Loucy (cell line): ENCODE data around the gene SRXN1.
A peak's percentile ranks its signal among the peaks of the same experiment; 100 is the strongest.

Experiments used
- H2AFZ ChIP-seq: fragments of 200-600 bp; sonication (generic); 2 replicates; pipeline ENCODE4 v1.6.0; 2016; ENCODE audit warnings: antibody characterized with exemption, mild to moderate bottlenecking, low read length, moderate library complexity
- H3F3A ChIP-seq: fragments of 200-600 bp; 2 replicates; pipeline ENCODE4 v1.6.0; 2016; ENCODE audit warnings: antibody characterized with exemption, low read depth, mild to moderate bottlenecking
- H3K27me3 ChIP-seq: fragments of 200-600 bp; sonication (generic); 2 replicates; pipeline ENCODE4 v1.6.1; 2014; ENCODE audit warnings: low read length, mild to moderate bottlenecking; ENCODE audit not compliant: insufficient read depth, poor library complexity, severe bottlenecking
- H3K36me3 ChIP-seq: fragments of 200-600 bp; sonication (generic); 2 replicates; pipeline ENCODE4 v1.6.1; 2016; ENCODE audit warnings: low read length; ENCODE audit not compliant: insufficient read depth
- H3K4me1 ChIP-seq: fragments of 200-600 bp; sonication (generic); 2 replicates; pipeline ENCODE4 v1.5.1; 2014; ENCODE audit warnings: low read length, mild to moderate bottlenecking; ENCODE audit not compliant: insufficient read depth, poor library complexity, severe bottlenecking
- H3K4me2 ChIP-seq: fragments of 200-600 bp; sonication (generic); 2 replicates; pipeline ENCODE4 v1.6.0; 2014; ENCODE audit warnings: antibody characterized with exemption, low read length, low read depth, mild to moderate bottlenecking; ENCODE audit not compliant: poor library complexity, severe bottlenecking
- H3K4me3 ChIP-seq: fragments of 200-600 bp; sonication (generic); 2 replicates; pipeline ENCODE4 v1.5.1; 2014; ENCODE audit warnings: low read length, mild to moderate bottlenecking, mixed read lengths; ENCODE audit not compliant: poor library complexity, severe bottlenecking
- H3K79me2 ChIP-seq: fragments of 200-600 bp; sonication (generic); 2 replicates; pipeline ENCODE4 v1.6.1; 2014; ENCODE audit warnings: low read length; ENCODE audit not compliant: insufficient read depth
- H3K9ac ChIP-seq: fragments of 200-600 bp; sonication (generic); 2 replicates; pipeline ENCODE4 v1.6.0; 2014; ENCODE audit warnings: mild to moderate bottlenecking, low read depth, low read length, moderate library complexity; ENCODE audit not compliant: poor library complexity, severe bottlenecking
- H3K9me2 ChIP-seq: fragments of 200-600 bp; sonication (generic); replicated peaks from 2 replicates; pipeline ENCODE4 v1.6.1; 2016; ENCODE audit warnings: low read depth, low read length, mixed read lengths
- H3K9me3 ChIP-seq: fragments of 200-600 bp; sonication (generic); 2 replicates; pipeline ENCODE4 v1.6.1; 2014; ENCODE audit warnings: mild to moderate bottlenecking, antibody characterized with exemption, low read length, low read depth; ENCODE audit not compliant: insufficient read depth
- H4K20me1 ChIP-seq: fragments of 200-600 bp; sonication (generic); 2 replicates; pipeline ENCODE4 v1.6.0; 2014; ENCODE audit warnings: antibody characterized with exemption, low read length, mild to moderate bottlenecking; ENCODE audit not compliant: insufficient read depth, poor library complexity, severe bottlenecking
- EZH2phosphoT487 ChIP-seq: fragments of 200-600 bp; IDR thresholded peaks from 2 replicates; pipeline ENCODE4 v1.6.1; 2018; ENCODE audit warnings: antibody characterized with exemption, mild to moderate bottlenecking, moderate library complexity, borderline replicate concordance
- TF ChIP-seq, protein P1 (sequence below): fragments of 200-600 bp; sonication (generic); conservative IDR thresholded peaks from 2 replicates; pipeline ENCODE4 v1.5.1; 2014; ENCODE audit warnings: mild to moderate bottlenecking, antibody characterized with exemption, low read length

SRXN1 gene

DNA sequence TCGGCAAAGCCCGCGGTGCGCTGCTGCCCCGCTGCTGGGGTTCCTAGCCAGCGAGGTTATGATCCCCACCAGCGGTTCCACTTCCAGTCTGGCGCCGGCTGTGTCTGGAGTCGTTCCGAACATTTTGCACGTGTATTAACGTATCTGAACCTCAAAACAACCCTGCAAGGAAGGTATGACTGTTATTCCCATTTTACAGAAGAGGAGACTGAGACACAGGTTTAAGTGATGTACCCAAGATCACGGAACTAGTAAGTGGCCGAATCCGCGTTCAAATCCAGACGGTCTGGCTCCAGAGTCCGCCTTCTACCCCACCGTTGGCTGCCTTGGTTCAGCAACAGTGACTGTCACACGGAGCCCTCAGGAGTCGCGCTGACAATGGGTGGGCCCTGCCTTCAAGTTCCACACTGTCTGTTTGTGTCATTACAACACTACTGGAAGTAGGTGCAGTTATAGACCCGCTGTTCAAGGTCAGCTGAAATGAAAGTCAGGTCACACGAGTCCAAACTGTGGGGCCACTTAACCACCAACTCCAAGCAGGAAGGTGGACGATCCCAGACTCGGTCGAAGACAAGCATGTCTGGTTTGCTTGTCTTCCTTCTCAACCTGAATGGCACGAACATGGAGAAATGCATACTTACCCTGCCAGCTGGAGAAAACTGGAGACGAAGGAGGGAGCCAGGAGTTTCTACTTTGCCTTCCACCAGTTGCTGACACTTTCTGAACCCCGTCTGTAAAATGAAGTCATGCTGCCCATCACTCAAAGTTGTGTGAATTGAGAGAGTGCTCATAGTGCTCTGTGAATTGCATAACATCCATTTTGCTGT is 803 bp upstream of the SRXN1 start:
- Histone ChIP-seq H3K4me1 (no peaks in the 10 kb centered on the region), H3K9ac (no peak overlapping the region), H3K9me2 (no peaks in the 10 kb centered on the region), H3F3A (no peaks in the 10 kb centered on the region), H4K20me1 (no peaks in the 10 kb centered on the region), H3K4me3 (no peak overlapping the region), H3K27me3 (no peaks in the 10 kb centered on the region), H3K79me2 (no peaks in the 10 kb centered on the region), H3K9me3 (no peaks in the 10 kb centered on the region), H3K36me3 (no peaks in the 10 kb centered on the region), H3K4me2 (peak overlapping the region; percentile 22), H2AFZ (no peak overlapping the region)
- TF ChIP-seq, protein P1, sequence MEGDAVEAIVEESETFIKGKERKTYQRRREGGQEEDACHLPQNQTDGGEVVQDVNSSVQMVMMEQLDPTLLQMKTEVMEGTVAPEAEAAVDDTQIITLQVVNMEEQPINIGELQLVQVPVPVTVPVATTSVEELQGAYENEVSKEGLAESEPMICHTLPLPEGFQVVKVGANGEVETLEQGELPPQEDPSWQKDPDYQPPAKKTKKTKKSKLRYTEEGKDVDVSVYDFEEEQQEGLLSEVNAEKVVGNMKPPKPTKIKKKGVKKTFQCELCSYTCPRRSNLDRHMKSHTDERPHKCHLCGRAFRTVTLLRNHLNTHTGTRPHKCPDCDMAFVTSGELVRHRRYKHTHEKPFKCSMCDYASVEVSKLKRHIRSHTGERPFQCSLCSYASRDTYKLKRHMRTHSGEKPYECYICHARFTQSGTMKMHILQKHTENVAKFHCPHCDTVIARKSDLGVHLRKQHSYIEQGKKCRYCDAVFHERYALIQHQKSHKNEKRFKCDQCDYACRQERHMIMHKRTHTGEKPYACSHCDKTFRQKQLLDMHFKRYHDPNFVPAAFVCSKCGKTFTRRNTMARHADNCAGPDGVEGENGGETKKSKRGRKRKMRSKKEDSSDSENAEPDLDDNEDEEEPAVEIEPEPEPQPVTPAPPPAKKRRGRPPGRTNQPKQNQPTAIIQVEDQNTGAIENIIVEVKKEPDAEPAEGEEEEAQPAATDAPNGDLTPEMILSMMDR = no peak
- TF ChIP-seq EZH2phosphoT487 = no peak

DNA sequence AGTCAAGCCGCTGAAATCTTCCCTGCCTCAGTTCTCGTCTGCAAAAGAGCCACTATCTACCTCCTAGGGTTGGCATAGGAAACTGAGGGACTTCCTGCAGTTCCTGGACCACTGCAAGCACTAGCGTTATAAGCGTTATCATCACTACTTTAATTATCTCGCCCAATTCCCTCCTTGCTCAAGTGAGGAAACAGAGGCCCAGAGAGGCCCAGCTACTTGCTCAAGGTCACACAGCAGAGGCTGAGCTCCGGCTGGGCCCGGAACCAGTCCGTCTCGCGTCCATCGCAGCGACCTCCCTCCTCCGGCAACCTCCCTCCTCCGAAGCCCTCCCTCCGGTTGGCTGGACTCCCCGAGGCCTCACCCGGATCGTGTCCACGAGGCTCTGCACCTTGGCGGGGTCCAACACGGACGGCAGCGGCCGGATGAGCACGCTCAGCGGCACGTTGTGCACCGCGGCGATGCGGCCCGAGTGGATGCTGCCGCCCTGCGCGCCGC is 338 bp downstream of the SRXN1 start:
- Histone ChIP-seq H3K9me2 (no peaks in the 10 kb centered on the region), H3K27me3 (no peaks in the 10 kb centered on the region), H2AFZ (no peak overlapping the region), H3K36me3 (no peaks in the 10 kb centered on the region), H3K4me2 (no peak overlapping the region), H3K79me2 (no peaks in the 10 kb centered on the region), H3K9me3 (no peaks in the 10 kb centered on the region), H3K4me1 (no peaks in the 10 kb centered on the region), H3F3A (no peaks in the 10 kb centered on the region), H4K20me1 (no peaks in the 10 kb centered on the region), H3K9ac (no peak overlapping the region), H3K4me3 (no peak overlapping the region)
- no peak for TF ChIP-seq EZH2phosphoT487
- TF ChIP-seq, protein P1 = no peak

DNA sequence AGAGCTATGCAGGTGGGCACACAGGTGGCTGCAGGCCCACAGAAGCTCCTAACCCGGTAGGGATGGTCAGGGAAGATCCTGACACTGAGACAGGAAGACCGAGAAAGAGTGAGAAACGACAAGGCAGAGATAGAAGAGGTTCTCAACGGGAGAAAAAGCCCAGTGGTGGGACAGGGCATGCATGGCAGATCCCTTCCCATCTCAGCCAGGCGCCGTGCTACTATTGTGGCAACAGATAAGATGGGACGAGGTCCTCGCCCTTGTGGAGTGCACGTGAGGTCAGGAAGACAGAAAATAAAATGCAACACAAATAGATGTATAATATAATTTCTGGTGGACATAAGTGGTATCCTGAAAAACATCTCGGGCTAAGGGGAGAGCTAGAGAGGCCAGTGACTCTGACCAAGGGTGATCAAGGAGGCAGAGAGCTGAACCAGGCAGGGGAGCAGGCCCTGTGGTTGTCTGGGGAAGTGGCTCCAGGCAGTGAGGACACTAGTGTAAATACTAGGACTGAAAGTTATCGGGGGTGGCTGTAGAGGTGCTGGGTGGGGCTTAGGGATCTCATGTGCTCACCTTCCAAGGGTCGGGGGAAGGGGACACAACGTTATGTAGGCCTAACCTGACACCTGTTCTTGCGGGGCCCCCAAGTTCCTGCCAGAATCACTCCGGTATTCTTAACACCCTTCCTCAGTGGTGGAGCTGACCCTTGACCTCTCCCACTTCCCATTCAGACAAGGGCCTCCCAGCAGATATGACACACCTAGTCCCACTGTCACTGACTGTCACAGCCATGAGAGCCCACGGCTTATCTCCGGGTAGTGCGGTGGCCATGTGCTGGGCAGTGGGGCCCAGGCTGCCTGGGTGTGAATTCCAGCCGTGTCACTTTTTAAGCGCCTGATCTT is 1.0 kb downstream of the SRXN1 start:
- Histone ChIP-seq H3K9me2 (no peaks in the 10 kb centered on the region), H3K27me3 (no peaks in the 10 kb centered on the region), H3K36me3 (no peaks in the 10 kb centered on the region), H3K4me2 (no peak overlapping the region), H3K4me3 (no peak overlapping the region), H3K79me2 (no peaks in the 10 kb centered on the region), H3F3A (no peaks in the 10 kb centered on the region), H4K20me1 (no peaks in the 10 kb centered on the region), H3K4me1 (no peaks in the 10 kb centered on the region), H3K9ac (no peak overlapping the region), H2AFZ (no peak overlapping the region), H3K9me3 (no peaks in the 10 kb centered on the region)
- TF ChIP-seq, protein P1 = no peak
- no peak for TF ChIP-seq EZH2phosphoT487
